ENCODE data around the gene VAC14. TPM values are rescaled to one million over a fixed set of nuclear protein-coding genes. Genes with fewer than 3 reads are reported as not detected.

Gene VAC14
- total and polyA plus RNA-seq, 2 experiments from 2014 or later = 62.8 to 63.9 TPM

- Histone ChIP-seq H3K4me3 (no peak overlapping the region), H3K9me3 (ENCODE audit: low read depth) (no peaks in the 10 kb centered on the region), H3K27ac (no peak overlapping the region), H3K27me3 (no peaks in the 10 kb centered on the region), H3K4me1 (ENCODE audit: low read depth) (peaks cover 17% of the 10 kb centered on the region), H3K36me3 (peaks cover 2% of the 10 kb centered on the region)
- no peak for TF ChIP-seq CTCF (IDR thresholded peaks at IDR 0.05; ENCODE audit: low read depth, low read length)
- no peak for DNase-seq (ENCODE audit: low read depth in 1 of 2, low spot score in 1 of 2)
These were observed 70.9 kb downstream of the VAC14 start for GRCh38 chr16:70730031-70730430.

GRCh38 chr16:70729292-70729691, 71.7 kb downstream of the VAC14 start:
- Histone ChIP-seq H3K9me3 (ENCODE audit: low read depth) (no peaks in the 10 kb centered on the region), H3K4me1 (ENCODE audit: low read depth) (peaks cover 25% of the 10 kb centered on the region)
- DNase-seq (ENCODE audit: low read depth in 1 of 2, low spot score in 1 of 2) = no peak

GRCh38 chr16:70728150-70728549, 72.8 kb downstream of the VAC14 start:
- no peak for DNase-seq (ENCODE audit: low read depth in 1 of 2, low spot score in 1 of 2)
- Histone ChIP-seq H3K27me3 (no peaks in the 10 kb centered on the region), H3K36me3 (peaks cover 2% of the 10 kb centered on the region), H3K27ac (no peak overlapping the region), H3K4me3 (no peak overlapping the region), H3K4me1 (ENCODE audit: low read depth) (peaks cover 27% of the 10 kb centered on the region), H3K9me3 (ENCODE audit: low read depth) (no peaks in the 10 kb centered on the region)
- no peak for TF ChIP-seq CTCF (IDR thresholded peaks at IDR 0.05; ENCODE audit: low read depth, low read length)

More at GRCh38 chr16:70729292-70729691, 71.7 kb downstream of the VAC14 start:
- H3K4me3 ChIP-seq = no peak overlapping the region
- H3K27me3 ChIP-seq = no peaks in the 10 kb centered on the region
- no peak overlapping the region for H3K27ac ChIP-seq
- no peak for TF ChIP-seq CTCF (IDR thresholded peaks at IDR 0.05; ENCODE audit: low read depth, low read length)
- H3K36me3 ChIP-seq = peaks cover 2% of the 10 kb centered on the region

- Histone ChIP-seq H3K27me3 (no peaks in the 10 kb centered on the region), H3K4me3 (no peak overlapping the region), H3K27ac (peak overlapping the region; percentile 83), H3K4me1 (ENCODE audit: low read depth) (peaks cover 27% of the 10 kb centered on the region), H3K36me3 (peaks cover 2% of the 10 kb centered on the region), H3K9me3 (ENCODE audit: low read depth) (no peaks in the 10 kb centered on the region)
- TF ChIP-seq CTCF (IDR thresholded peaks at IDR 0.05; ENCODE audit: low read depth, low read length) = no peak
- peak in 1 of 2 donors; percentile 69 for DNase-seq (ENCODE audit: low read depth in 1 of 2, low spot score in 1 of 2)
These were observed 74.0 kb downstream of the VAC14 start for GRCh38 chr16:70726892-70727361.

GRCh38 chr16:70725912-70726828, 74.8 kb downstream of the VAC14 start:
- Histone ChIP-seq H3K27me3 (no peaks in the 10 kb centered on the region), H3K36me3 (peaks cover 2% of the 10 kb centered on the region), H3K4me1 (ENCODE audit: low read depth) (peaks cover 27% of the 10 kb centered on the region), H3K4me3 (no peak overlapping the region), H3K27ac (peak overlapping the region; percentile 83), H3K9me3 (ENCODE audit: low read depth) (no peaks in the 10 kb centered on the region)
- no peak for TF ChIP-seq CTCF (IDR thresholded peaks at IDR 0.05; ENCODE audit: low read depth, low read length)
- peak; percentile 59 to 65 for DNase-seq (ENCODE audit: low read depth in 1 of 2, low spot score in 1 of 2)

Data from cardiac muscle cell (in vitro differentiated cells and primary cell).